Measurements from ENCODE around the gene NANOS2.
A peak's percentile ranks its signal among the peaks of the same experiment; 100 is the strongest.

Gene NANOS2

DNA sequence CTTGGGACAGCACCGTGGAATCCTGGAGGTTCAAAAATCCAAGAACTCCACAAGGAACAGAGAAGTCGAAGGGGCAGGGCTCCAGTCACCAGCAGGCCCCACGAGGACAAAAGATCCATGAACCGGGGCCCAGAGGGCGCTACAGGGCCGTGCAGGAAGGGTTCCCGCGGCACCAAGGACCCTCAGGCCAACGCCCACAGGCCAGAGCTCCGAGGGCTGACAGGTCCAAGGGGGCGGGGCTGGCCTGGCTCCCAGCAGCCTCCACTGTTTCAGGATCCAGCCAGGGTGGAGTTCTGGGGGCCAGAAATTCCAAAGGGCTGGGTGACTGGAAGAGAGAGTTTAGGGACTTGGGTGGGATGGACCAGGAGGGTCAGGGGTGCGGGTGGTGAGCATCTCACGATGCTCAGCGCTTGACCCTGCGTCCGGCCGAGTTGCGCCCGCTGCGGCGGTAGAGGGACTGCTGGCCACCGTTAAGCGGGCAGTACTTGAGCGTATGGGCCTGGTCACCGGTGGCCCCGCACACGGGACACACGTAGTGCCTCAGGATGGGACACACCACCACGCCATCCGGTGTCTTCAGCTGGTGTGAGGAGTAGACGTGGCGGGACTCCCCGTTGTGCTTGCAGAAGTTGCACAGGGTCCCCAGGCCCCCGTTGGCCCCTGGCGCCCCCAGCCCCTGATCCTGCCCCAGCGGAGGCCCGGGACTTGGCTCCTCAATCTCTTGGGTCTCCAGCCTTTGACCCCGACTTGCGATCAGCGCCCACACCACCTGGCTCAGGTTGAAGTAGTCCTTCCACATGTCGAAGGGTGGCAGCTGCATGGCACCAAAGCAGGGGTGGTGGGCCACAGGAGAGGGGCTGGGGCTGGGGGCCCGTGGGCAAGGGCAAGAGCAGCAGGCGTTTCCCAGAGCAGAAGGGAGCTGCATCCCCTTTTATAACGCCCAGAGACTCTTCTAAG, at the start of gene NANOS2:
NANOS2 (minus strand) TSS at position 905 of the 957 bp plus-strand sequence; CDS start at position 820, 85 bp downstream.
- no peak for DNase-seq (ENCODE audit: low spot score)

DNA sequence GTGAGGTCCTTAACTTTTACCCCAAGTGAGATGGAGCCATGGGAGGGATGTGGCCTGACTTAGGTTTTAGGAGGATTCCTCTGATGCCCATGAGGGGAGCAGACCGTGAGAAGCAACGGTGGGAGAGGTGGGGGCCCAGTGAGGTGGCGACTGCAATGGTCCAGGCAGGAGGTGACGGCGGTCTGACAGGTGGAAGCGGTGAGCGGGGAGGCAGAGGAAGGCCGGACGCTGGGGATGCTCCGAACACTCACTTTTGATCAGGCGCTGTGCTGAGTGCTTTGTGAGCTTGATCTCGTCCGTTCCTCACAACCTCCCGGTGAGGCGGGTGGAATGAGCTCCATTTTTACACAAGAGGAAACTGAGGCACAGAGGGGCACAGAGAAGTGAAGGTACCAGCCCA, 47.4 kb upstream of the NANOS2 start:
- no peak for DNase-seq (ENCODE audit: low spot score)

DNA sequence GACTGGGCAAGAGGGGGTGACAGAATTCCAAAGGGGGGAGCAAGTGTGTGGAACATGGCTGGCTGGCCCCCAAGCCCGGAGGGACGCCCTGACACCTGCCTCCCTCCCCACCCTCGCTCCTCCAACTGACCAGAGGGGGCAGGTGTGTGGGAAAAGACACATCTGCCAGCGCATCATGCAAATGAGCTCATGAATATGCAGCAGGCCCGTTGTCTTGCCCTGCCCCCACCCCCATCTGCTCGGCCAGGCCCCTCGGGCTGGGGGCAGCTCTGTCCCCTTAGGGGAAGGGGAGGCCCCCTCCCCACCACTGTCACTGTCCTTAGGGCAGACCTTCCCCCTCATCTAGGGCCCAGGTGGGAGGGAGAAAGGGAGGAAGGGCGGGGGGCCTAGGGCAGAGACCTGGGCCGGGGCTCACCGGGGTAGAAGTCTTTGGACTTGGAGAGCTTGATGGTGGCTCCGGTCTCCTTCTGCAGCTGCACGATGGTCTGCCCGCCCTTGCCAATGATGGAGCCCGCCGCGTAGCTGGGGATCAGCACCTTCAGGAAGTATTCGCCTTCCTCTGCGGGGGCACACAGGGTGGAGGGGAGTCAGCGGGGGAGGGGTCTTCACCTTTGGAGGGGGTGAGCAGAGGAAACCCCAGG, 46.1 kb upstream of the NANOS2 start:
- no peak for DNase-seq (ENCODE audit: low spot score)

DNA sequence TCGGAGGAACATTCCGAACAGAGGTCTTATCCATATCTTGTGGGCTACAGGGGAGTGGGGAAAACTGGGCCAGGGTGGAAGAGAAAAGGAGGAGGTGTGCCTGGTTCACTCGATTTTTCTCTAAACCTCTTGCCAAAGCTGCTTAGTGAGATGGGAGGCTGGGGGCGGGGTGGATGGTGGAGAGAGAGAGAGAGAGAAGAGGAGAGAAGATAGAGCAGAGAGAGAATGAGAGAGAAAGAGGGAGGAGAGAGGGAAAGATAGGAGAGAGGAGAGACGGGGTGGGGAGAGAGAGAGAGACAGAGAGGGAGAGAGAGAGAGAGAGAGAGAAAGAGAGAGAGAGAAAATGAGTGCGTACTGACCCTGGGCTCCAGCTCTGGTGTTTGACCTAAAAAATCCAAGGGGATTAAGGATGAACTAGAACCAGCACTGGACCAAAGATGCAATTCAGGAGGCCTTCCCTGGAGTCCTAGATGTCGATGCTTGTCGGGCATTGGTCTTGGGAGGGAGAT, 45.0 kb upstream of the NANOS2 start:
- DNase-seq (ENCODE audit: low spot score), result no peak

DNA sequence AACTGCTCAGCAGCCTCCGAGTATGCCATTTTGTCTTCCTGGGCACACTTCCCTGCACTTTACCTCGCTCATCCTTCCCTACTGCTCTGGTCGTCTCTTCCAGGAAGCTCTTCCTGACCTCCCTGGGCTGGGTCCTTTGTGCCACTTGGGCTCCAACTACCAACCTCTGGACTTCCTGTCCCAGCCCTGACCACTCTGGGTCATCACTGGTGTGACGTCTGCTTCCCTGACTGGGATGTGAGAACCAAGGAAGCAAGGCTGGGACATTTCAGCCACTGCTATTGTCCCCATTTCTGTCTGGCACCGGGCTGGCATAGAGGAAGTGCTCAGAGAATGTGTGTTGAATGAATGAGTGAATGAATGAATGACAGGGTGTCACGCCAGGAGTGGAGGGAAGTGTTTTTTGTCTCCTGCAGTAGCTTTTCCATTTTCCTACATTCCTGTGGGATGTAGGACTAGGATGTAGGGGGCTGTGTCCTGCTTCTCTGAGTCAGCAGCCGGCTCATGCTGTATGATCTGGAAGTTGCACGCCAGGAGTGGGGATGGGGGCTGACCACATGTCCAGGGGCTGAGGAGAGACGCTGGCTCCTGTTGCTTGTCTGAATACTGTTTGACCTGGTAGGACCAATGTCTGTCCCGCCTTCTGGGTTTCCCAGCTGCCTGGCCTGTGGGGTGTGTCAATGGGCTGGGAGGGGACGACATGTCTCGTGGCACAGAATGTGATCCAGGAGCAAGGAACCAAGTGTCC, 44.4 kb upstream of the NANOS2 start:
- no peak for DNase-seq (ENCODE audit: low spot score)

DNA sequence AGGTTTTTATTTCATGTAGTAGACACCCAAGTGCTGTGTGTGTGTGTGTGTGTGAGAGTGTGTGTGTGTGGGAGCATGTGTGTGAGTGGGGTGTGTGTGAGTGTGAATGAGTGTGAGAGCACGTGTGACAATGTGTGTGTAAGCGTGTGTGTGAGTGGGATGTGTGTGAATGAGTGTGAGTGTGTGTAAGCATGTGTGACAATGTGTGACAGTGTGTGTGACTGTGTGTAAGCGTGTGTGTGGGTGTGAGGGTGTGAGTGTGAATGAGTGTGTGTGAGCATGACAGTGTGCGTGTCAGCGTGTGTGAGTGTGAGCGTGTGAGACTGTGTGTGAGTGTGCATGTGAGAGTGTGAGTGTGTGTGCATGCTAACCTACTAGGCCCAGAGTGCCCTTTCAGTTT, 43.7 kb upstream of the NANOS2 start:
- no peak for DNase-seq (ENCODE audit: low spot score)

DNA sequence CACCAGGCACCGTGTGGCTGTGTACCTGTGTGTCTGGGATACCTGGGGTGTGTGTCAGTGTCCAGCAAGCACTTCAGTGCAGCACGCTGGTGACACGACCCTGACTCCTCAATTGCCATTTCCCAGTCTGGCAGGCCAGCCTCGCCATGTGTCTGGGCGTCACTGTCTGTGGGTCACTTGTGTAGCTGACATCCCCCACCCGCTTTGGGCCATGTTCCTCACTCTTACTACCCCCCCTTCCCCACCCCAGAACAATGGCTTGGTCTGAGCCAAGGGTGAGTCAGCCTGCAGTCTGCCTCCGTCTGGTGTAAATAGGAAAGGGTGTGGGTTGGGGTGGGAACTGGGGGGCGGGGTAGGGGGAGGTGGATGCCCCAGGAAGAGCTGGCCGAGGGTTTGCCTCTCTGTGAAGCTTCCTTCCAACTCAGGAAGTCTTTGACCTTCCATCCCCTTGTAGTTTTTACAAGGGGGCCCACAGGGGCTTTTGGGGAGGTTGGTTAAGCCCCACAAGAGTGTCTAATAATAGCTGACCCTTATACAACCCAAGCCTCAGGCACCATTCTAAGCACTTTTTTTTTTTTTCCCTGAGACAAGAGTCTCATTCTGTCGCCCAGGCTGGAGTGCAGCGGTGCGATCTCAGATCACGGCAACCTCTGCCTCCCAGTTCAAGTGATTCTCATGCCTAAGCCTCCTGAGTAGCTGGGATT, 41.5 kb upstream of the NANOS2 start:
- DNase-seq (ENCODE audit: low spot score), result no peak

DNA sequence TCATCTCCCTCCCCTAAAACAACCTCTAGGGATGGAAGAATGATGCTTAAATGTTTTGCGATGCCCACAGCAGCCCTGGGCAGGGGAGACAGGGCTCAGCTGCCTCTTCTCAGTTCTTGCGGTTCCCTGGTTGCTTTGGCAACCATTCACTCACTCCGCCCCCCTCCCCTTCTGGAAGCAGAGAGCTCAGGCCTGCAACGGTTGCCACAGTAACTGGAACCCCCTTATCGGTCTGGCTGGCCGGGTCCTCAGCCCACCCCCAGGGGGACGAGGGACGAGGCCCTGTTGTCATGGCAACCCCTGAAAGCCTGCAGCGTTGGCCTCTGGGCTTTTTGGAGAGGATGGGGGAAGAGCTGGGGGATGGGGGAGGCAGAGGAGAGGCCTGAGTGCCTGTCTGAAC, 39.6 kb upstream of the NANOS2 start:
- DNase-seq (ENCODE audit: low spot score), result no peak

DNA sequence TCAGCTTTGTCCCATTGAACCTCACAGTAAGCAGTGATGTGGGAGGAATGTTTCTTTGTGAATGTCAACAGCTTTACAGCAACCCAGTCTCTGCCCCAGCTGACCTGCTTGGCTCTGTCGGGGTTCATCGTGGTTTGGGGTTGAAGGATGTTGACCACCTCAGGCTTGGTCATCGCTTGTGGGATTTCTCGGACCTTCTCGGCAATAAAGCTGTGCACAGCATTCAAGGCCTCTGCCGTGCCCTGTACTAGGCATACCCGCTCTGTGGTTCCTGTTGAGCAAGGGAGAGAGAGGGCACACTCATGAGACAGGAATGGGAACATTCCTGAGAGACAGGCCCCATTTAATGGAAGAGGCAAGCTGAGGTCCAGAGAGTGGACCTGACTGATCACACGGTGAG, 39.1 kb upstream of the NANOS2 start:
- DNase-seq (ENCODE audit: low spot score), result no peak

DNA sequence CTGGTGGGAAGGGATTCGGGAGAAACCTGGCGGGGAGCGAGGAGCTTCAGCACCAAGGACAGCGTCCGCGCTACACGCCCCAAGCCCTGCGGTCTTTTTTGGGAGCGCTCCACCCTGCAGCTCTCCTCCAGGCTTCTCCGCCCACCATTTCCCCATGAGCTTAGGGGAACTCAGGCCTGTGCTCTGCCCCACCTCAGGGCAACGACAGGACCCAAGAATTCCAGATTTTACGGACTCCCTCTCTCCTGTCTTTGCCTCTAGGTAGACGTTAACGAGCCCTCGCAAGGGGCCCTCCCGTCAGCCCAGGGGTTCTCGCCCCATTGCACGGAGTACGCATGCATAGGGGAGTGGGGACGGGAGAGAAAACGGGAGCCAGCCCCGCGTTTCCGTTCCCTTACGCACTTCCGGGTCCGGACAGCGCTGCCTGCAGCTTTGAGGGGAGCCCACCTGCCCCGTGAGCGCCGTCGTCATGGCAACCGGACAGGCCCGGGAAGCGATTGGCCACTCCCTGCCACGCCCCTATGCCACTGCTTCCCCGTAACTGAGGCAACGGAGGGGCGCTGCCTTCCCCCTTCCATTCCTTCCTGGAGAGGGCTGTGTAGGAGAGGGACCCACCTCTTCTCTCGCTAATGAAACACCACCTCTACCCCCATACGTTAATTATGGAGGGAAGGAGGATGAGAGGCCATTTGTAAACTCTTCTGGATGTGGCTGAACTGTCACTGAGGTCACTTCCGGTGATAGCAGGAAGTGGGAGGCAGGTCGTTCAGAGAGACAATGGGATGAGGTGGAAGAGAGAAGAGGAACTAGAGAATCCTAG, 38.3 kb upstream of the NANOS2 start:
- DNase-seq (ENCODE audit: low spot score), result peak; percentile 76

DNA sequence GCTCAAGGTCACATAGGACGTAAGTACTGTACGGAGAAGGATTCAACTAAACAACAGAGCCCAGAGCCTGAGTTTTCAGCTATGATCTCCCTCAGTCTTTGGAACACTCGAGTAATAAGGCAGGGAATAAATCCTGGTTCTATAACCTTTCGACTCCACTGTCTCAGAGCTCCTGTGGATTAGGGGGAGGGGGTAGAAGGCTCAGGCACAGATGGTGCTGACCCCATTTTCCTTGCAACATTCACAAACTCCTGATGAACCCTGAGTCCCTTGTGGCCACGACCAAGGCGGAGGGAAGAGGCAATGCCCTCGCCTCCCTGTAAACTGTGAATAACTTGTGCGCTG, 37.7 kb upstream of the NANOS2 start:
- no peak for DNase-seq (ENCODE audit: low spot score)

DNA sequence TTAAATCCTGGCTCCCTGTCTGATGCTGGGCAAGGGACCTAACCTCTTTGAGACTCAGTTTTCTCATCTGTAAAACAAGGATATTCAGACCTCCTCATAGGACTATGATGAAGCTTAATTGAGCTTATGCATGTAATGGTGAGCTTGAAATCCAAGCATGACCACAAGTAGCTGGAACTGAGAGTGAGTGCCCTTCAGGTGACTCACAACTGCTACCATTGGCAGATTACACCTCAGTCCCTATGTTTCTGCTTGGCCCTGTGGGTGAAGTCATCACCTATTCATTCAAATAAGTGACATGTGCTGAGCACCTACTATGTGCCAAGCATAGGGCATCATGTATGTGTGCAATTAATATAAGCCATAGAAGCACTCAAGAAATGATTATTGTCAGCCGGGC, 33.3 kb upstream of the NANOS2 start:
- DNase-seq (ENCODE audit: low spot score), result no peak

DNA sequence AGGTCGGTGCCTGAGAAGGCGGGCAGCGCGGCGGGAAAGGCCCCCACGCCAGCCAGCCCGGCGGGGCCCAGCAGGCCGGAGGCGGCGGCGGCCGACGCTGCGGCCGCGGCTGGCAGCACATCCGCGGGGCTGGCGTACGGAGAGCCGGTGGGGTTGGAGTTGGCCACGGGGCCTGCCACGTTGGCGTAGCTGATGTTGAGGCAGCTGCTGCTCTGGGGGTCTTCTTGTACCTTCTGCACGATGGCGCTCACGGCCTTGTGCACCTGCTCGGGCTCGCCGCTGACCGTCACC, 25.9 kb upstream of the NANOS2 start:
- no peak for DNase-seq (ENCODE audit: low spot score)

DNA sequence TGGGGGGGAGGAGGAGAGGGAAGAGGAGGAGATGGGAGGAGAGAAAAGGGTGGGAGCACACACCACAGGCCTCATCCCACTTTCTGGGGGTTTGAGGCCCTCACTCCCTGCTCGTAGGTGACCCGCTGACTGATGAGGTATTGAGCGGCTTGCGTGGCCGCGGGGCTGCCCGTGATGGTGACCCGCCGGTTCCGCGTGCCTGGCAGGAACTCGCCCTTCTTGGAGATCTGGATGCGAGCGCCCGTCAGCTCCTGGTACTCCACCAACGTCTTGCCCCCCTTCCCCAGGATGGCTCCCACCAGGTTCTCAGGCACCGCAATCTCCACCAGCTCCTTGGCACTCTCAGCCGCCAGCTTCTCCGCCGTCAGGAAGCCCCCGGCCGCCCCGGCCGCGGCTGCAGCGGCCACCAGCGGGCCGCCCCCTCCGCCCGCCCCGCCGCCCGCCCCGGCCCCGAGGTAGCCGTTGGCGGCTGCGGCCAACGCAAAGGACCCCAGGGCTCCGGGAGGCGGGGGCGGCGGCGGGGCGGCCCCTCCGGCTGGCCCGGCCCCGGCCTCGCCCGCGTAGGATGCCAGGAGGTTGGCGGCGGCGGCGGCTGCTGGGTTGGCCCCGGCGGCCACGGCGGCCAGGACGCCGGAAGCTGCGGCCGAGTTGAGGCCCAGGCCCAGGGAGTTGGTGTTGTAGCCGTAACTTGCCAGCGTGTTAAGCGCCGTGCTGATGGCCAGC, 25.4 kb upstream of the NANOS2 start:
- no peak for DNase-seq (ENCODE audit: low spot score)

DNA sequence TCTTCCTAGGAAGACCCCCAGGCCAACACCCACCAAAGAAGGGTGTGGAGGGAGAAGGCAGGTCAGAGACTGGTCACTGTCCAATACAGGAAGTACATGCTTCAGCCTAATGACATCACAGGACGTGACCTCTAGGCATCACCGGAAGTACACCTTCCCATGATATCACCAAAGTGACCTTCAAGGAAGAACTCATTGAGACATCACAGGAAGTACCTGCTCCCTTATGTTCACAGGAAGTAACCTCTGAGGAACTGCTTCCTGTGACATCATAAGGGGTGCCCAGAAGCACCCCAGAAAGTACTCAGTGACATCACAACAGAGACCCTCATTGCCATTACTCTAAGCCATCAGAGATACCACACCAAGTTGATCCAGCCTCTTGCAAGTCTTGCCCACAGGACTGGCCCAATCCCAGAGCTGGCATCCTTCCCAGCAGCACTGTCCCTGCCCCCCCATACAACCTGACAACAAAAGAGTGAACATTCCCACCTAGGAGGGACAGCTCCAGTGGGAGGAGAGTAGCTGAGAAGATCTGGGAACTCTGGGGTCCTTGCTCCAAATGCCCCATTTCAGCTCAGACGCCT, 24.2 kb upstream of the NANOS2 start:
- no peak for DNase-seq (ENCODE audit: low spot score)

DNA sequence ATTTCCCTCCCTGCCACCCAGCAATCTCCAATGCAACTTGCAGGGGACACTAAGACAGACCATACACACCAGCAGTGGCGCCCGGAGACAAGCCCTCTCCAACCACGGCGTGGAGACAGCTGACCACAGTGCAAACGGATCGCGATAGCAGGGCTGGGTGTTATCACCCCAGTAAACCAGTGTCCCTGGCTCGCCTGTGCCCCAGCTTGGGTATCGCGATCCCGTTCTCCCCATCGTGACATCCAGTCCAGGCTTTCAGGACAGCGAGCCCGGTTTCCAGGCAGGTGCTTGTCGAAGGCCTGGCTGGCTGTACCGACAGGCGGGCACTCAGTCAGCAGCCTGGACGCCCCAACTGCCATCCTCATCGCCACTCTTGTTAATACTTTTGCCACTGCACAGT, 20.7 kb upstream of the NANOS2 start:
- DNase-seq (ENCODE audit: low spot score), result no peak

DNA sequence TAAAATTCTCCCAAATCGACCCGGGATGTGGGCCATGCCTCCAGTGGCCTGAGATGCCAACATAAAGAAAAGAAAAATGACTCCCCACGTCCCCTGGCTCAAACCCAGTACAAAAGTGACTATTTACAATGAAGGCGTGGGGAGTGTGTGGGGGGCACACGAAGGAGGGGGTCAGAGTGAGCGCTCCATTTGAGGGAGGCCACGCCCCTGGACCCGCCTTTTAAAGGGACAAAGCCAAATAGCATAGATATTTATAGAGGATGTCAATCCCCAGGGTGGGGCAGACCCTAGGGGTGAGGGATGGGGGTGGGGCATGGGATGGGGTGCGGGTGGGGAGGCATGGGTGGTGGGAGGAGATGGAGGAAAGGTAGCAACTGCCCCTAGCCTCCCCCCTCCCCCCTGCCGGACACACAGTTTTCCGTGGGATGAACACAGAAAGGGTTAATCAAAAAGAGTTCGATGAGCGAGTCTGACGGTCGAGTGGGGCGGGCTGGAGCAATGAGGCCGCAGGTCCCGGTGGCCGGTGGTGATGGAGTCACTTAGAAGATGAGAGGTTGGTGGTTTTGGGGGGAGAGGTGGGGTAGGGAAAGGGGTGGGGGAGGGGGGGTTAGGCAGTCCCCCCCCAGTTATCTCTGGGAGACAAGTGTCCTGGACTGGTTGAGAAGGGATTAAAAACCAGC, 20.1 kb upstream of the NANOS2 start:
- no peak for DNase-seq (ENCODE audit: low spot score)

DNA sequence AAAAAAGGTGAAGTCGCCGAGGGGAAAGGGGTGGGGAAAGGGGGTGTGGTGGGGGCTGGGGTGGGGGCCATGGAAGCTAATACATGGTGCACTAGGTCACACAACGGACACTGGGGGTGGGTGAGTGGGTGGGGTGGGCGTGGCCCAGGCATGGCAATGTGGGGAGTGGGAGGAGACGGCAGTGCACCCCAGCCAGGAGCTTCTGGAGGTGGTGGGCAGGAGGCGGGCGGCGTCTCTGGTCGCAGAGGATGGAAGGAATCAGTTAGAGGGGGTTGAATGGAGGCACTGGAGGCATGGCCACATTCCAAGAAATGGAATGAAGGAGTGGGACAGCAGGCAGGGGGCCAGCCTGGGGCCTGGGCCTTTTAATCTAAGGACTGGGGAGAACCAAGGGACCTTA, 19.2 kb upstream of the NANOS2 start:
- no peak for DNase-seq (ENCODE audit: low spot score)

DNA sequence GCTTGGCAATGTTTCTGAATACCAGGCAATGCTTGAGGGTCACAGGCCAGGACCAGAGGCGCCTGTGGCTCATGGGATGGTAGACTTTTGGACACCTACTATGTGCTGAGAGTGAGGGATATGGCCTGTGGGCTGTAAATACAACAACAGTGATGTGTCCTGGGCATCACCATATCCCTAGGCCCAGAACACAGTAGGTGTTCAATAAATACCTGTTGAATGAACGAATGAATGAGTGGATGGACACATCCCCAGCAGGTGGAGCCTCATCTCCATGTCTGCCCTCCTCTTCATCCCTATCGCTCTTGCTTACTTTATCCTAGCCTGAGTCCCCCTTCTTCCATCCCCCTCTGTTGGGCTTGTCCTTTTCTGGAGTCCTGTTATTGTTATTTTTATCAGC, 16.5 kb upstream of the NANOS2 start:
- DNase-seq (ENCODE audit: low spot score), result no peak

DNA sequence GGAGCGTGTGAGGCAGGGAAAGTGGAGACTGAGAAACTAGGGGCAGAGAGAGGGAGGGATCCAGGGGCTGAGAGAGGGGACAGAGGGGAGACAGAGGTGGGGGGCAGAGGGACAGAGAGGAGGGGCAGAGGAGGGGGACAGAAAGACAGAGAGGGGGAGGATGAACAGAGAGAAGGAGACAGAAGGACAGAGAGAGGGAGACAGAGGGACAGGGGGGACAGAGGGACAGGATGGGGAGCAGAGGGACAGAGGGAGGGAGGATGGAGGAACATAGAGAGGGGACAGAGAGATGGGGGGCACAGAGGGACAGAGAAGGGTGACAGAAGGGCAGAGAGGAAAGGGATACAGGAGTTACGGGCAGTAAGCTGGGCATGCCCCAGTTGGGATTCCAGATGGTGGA, 14.7 kb upstream of the NANOS2 start:
- no peak for DNase-seq (ENCODE audit: low spot score)

Measured in left forelimb (tissue), 1 donor.